Measurements from ENCODE around the gene SNAP29.

DNA sequence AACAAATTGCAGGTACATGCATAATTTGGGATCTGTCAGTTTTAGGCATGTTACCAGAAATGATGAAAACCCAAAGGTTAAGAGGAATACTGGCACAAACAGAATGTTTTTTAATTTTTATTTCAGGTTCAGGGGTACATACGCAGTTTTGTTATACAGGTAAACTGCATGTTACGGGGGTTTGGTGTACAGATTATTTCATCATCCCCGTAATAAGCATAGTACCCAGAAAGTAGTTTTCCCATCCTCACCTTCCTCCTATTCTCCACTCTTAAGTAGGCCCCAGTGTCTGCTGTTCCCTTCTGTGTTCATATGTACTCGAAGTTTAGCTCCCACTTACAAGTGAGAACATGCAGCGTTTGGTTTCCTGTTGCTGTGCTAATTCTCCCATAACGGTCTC is 33.2 kb upstream of the SNAP29 start:
- TF ChIP-seq, protein P1, sequence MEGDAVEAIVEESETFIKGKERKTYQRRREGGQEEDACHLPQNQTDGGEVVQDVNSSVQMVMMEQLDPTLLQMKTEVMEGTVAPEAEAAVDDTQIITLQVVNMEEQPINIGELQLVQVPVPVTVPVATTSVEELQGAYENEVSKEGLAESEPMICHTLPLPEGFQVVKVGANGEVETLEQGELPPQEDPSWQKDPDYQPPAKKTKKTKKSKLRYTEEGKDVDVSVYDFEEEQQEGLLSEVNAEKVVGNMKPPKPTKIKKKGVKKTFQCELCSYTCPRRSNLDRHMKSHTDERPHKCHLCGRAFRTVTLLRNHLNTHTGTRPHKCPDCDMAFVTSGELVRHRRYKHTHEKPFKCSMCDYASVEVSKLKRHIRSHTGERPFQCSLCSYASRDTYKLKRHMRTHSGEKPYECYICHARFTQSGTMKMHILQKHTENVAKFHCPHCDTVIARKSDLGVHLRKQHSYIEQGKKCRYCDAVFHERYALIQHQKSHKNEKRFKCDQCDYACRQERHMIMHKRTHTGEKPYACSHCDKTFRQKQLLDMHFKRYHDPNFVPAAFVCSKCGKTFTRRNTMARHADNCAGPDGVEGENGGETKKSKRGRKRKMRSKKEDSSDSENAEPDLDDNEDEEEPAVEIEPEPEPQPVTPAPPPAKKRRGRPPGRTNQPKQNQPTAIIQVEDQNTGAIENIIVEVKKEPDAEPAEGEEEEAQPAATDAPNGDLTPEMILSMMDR (IDR thresholded peaks at IDR 0.05): no peak
- no peak for TF ChIP-seq ZFX (IDR thresholded peaks at IDR 0.05; ENCODE audit: borderline replicate concordance)
